Hepatocyte (in vitro differentiated cells): ENCODE results near the gene FCER1A. TPM values are rescaled to one million over a fixed set of nuclear protein-coding genes. Genes with fewer than 3 reads are reported as not detected.
"Not testable (repeated sequence)": the region's sequence is repeated elsewhere in the genome, so short reads cannot be mapped to it uniquely, and the experiment has no call there.

Experiments
- DNase-seq: peaks from one replicate; pipeline ENCODE4 v3.0.0-alpha.2; 2016; ENCODE audit warnings: low spot score
- H2AFZ ChIP-seq: fragments of 200-600 bp; sonication (generic); 2 replicates; pipeline ENCODE4 v1.6.0; 2016; ENCODE audit warnings: antibody characterized with exemption, mild to moderate bottlenecking
- H3K27ac ChIP-seq: fragments of 200-600 bp; sonication (generic); 2 replicates; pipeline ENCODE4 v1.5.1; 2016; ENCODE audit warnings: mild to moderate bottlenecking
- H3K27me3 ChIP-seq: fragments of 200-600 bp; sonication (generic); 2 replicates; pipeline ENCODE4 v1.6.1; 2016
- H3K36me3 ChIP-seq: fragments of 200-600 bp; sonication (generic); replicated peaks from 2 replicates; pipeline ENCODE4 v1.5.1; 2016; ENCODE audit warnings: low read depth; ENCODE audit not compliant: insufficient read depth
- H3K4me1 ChIP-seq: fragments of 200-600 bp; sonication (generic); 2 replicates; pipeline ENCODE4 v1.5.1; 2016; ENCODE audit warnings: mild to moderate bottlenecking, moderate library complexity; ENCODE audit not compliant: insufficient read depth
- H3K4me2 ChIP-seq: fragments of 200-600 bp; sonication (generic); 2 replicates; pipeline ENCODE4 v1.6.0; 2016
- H3K4me3 ChIP-seq: fragments of 200-600 bp; sonication (generic); 2 replicates; pipeline ENCODE4 v1.5.1; 2016; ENCODE audit warnings: mild to moderate bottlenecking
- H3K79me2 ChIP-seq: fragments of 200-600 bp; sonication (generic); 2 replicates; pipeline ENCODE4 v1.6.0; 2017; ENCODE audit warnings: mild to moderate bottlenecking
- H3K9me2 ChIP-seq: fragments of 200-600 bp; sonication (generic); replicated peaks from 2 replicates; pipeline ENCODE4 v1.6.0; 2017; ENCODE audit warnings: mild to moderate bottlenecking; ENCODE audit not compliant: insufficient read depth
- H3K9me3 ChIP-seq: fragments of 200-600 bp; sonication (generic); 2 replicates; pipeline ENCODE4 v1.5.1; 2016; ENCODE audit warnings: low read depth, mild to moderate bottlenecking
- H4K20me1 ChIP-seq: fragments of 200-600 bp; sonication (generic); 2 replicates; pipeline ENCODE4 v1.6.0; 2016; ENCODE audit warnings: mild to moderate bottlenecking; ENCODE audit not compliant: insufficient read depth, poor library complexity, severe bottlenecking
- CTCF ChIP-seq: fragments of 200-600 bp; sonication (generic); IDR thresholded peaks from 2 replicates; pipeline ENCODE4 v1.5.1; 2016; ENCODE audit warnings: antibody characterized with exemption, mild to moderate bottlenecking; ENCODE audit not compliant: poor library complexity
- EZH2 ChIP-seq: fragments of 200-600 bp; sonication (generic); IDR thresholded peaks from 2 replicates; pipeline ENCODE4 v1.6.1; 2016; ENCODE audit warnings: antibody characterized with exemption, mild to moderate bottlenecking, borderline replicate concordance
- EZH2phosphoT487 ChIP-seq: fragments of 200-600 bp; sonication (generic); IDR thresholded peaks from one replicate; pipeline ENCODE4 v1.6.1; 2018; ENCODE audit warnings: antibody characterized with exemption, mild to moderate bottlenecking, low read depth, moderate library complexity; ENCODE audit not compliant: unreplicated experiment, severe bottlenecking
- WGBS: methylation state at CpG from one replicate; pipeline ENCODE4 v1.1.6; 2016; ENCODE audit warnings: low lambda C conversion rate; ENCODE audit errors: missing lambda C conversion rate; 5-methylcytosine and 5-hydroxymethylcytosine counted together
- polyA plus RNA-seq: library from polyadenylated mRNA; unstranded; fragments of >200 nt; fragmentation: Nextera tagmentation; extraction: Ambion mirVana; gene quantifications from 2 replicates; pipeline ENCODE4 v1.2.1, GENCODE V29; 2016
- total RNA-seq: library from RNA; depleted of rRNA; stranded (reverse); fragments of >200 nt; gene quantifications from 2 replicates; pipeline ENCODE4 v1.2.3, GENCODE V29; 2014

FCER1A gene
- total and polyA plus RNA-seq, 2 experiments from 2014 or later = not detected

GRCh38 chr1:159342761-159343425, 40.8 kb downstream of the FCER1A start:
- TF ChIP-seq CTCF (no peak), EZH2 (no peak)
- Histone ChIP-seq H3K4me1 (no peaks in the 10 kb centered on the region), H2AFZ (no peak overlapping the region), H3K4me2 (no peak overlapping the region), H3K27ac (no peak overlapping the region), H3K79me2 (no peaks in the 10 kb centered on the region), H3K4me3 (no peak overlapping the region), H4K20me1 (no peaks in the 10 kb centered on the region), H3K36me3 (no peaks in the 10 kb centered on the region), H3K9me3 (no peaks in the 10 kb centered on the region), H3K27me3 (no peaks in the 10 kb centered on the region), H3K9me2 (no peaks in the 10 kb centered on the region)
- WGBS = 59% methylated on average over 4 of the region's 4 CpGs
- no peak for DNase-seq

GRCh38 chr1:159349374-159349773, 47.2 kb downstream of the FCER1A start:
- H3K4me2 ChIP-seq, H3K9me2 ChIP-seq, DNase-seq, H3K79me2 ChIP-seq, H3K27ac ChIP-seq, H4K20me1 ChIP-seq, H3K4me3 ChIP-seq, H2AFZ ChIP-seq, H3K36me3 ChIP-seq, H3K4me1 ChIP-seq, H3K9me3 ChIP-seq, H3K27me3 ChIP-seq: not testable (repeated sequence)
- WGBS = 71% methylated on average over 3 of the region's 3 CpGs

- TF ChIP-seq EZH2 = no peak
- TF ChIP-seq EZH2phosphoT487 = no peak
- TF ChIP-seq CTCF = no peak
- H3K36me3 ChIP-seq = no peaks in the 10 kb centered on the region
- no peaks in the 10 kb centered on the region for H3K79me2 ChIP-seq
- H3K4me3 ChIP-seq = no peak overlapping the region
- no peaks in the 10 kb centered on the region for H3K9me2 ChIP-seq
- H3K4me1 ChIP-seq = no peaks in the 10 kb centered on the region
- H4K20me1 ChIP-seq = no peaks in the 10 kb centered on the region
- H3K27me3 ChIP-seq = no peaks in the 10 kb centered on the region
- no peak overlapping the region for H2AFZ ChIP-seq
- H3K9me3 ChIP-seq = peaks cover 7% of the 10 kb centered on the region
- H3K4me2 ChIP-seq = no peak overlapping the region
- WGBS = 55% methylated on average over 2 of the region's 2 CpGs
- DNase-seq = no peak
- no peak overlapping the region for H3K27ac ChIP-seq
Observed at GRCh38 chr1:159352436-159352835, 50.3 kb downstream of the FCER1A start.

Other genes with a start within 250 kb of the FCER1A start
- 0.30 TPM in 1 of 2 replicates, not detected in the other for gene AIM2, start 225.6 kb upstream of the FCER1A start, total RNA-seq
- gene AIM2, start 225.6 kb upstream of the FCER1A start, polyA plus RNA-seq = 1.1 TPM in 1 of 2 replicates, not detected in the other
- gene CADM3, start 130.7 kb upstream of the FCER1A start, total RNA-seq = 0.36 and 0.37 TPM in 2 replicates
- gene CADM3, start 130.7 kb upstream of the FCER1A start, polyA plus RNA-seq = 0.69 and 0.77 TPM in 2 replicates
- gene ACKR1, start 97.5 kb upstream of the FCER1A start, total RNA-seq = not detected in 2 replicates
- not detected in 2 replicates for gene ACKR1, start 97.5 kb upstream of the FCER1A start, polyA plus RNA-seq
- gene OR10J4, start 129.9 kb downstream of the FCER1A start, total RNA-seq = not detected in 2 replicates
- not detected in 2 replicates for gene OR10J4, start 129.9 kb downstream of the FCER1A start, polyA plus RNA-seq
- gene OR10J1, start 137.4 kb downstream of the FCER1A start, total RNA-seq = not detected in 2 replicates
- gene OR10J1, start 137.4 kb downstream of the FCER1A start, polyA plus RNA-seq = not detected in 2 replicates
- gene OR10J5, start 233.7 kb downstream of the FCER1A start, total RNA-seq = not detected in 2 replicates
- not detected in 2 replicates for gene OR10J5, start 233.7 kb downstream of the FCER1A start, polyA plus RNA-seq